Nephron progenitor cell (in vitro differentiated cells): ENCODE results near the gene GCNT2.
A peak's percentile ranks its signal among the peaks of the same experiment; 100 is the strongest.

Experiments used
- DNase-seq: peaks from one replicate; pipeline ENCODE4 v3.0.0; 2021
- H3K27ac Mint-ChIP-seq: 2 replicates; pipeline ENCODE4 v1.8.0; 2021; ENCODE audit warnings: mild to moderate bottlenecking, moderate library complexity, mixed read lengths
- H3K27me3 Mint-ChIP-seq: 2 replicates; pipeline ENCODE4 v1.8.0; 2021; ENCODE audit warnings: mild to moderate bottlenecking, low read depth, mixed read lengths; ENCODE audit not compliant: poor library complexity
- H3K36me3 Mint-ChIP-seq: 2 replicates; pipeline ENCODE4 v1.8.0; 2021; ENCODE audit warnings: low read depth, mixed read lengths
- H3K4me1 Mint-ChIP-seq: 2 replicates; pipeline ENCODE4 v1.8.0; 2021; ENCODE audit warnings: mixed read lengths
- H3K4me3 Mint-ChIP-seq: 2 replicates; pipeline ENCODE4 v1.8.0; 2021; ENCODE audit warnings: mild to moderate bottlenecking, moderate library complexity, mixed read lengths
- H3K9me3 Mint-ChIP-seq: 2 replicates; pipeline ENCODE4 v1.8.0; 2021; ENCODE audit warnings: mild to moderate bottlenecking, moderate library complexity, mixed read lengths
- CTCF ChIP-seq: fragments of 200-600 bp; sonication (generic); IDR thresholded peaks from 2 replicates; pipeline ENCODE4 v1.5.0; 2021; ENCODE audit warnings: antibody characterized with exemption

GCNT2 gene

GRCh38 chr6:10641528-10641927, 120.4 kb downstream of the GCNT2 start:
- Mint-ChIP-seq H3K4me3 (no peak overlapping the region), H3K27ac (no peak overlapping the region), H3K27me3 (peaks cover 8% of the 10 kb centered on the region), H3K36me3 (no peaks in the 10 kb centered on the region), H3K9me3 (peaks cover 19% of the 10 kb centered on the region), H3K4me1 (peaks cover 7% of the 10 kb centered on the region)
- TF ChIP-seq CTCF: no peak
- no peak for DNase-seq

GRCh38 chr6:10643201-10643651, 122.1 kb downstream of the GCNT2 start:
- Mint-ChIP-seq H3K36me3 (peaks cover 5% of the 10 kb centered on the region), H3K9me3 (peaks cover 13% of the 10 kb centered on the region), H3K27me3 (peaks cover 15% of the 10 kb centered on the region), H3K27ac (no peak overlapping the region), H3K4me1 (peaks cover 7% of the 10 kb centered on the region), H3K4me3 (no peak overlapping the region)
- DNase-seq: no peak
- TF ChIP-seq CTCF: no peak

- peaks cover 15% of the 10 kb centered on the region for H3K27me3 Mint-ChIP-seq
- peaks cover 7% of the 10 kb centered on the region for H3K4me1 Mint-ChIP-seq
- no peak for TF ChIP-seq CTCF
- H3K27ac Mint-ChIP-seq: no peak overlapping the region
- no peak for DNase-seq
- H3K36me3 Mint-ChIP-seq: peaks cover 5% of the 10 kb centered on the region
- peaks cover 7% of the 10 kb centered on the region for H3K9me3 Mint-ChIP-seq
- H3K4me3 Mint-ChIP-seq: no peak overlapping the region
Observed at GRCh38 chr6:10644225-10644624, 123.1 kb downstream of the GCNT2 start.

GRCh38 chr6:10655508-10656055, 134.4 kb downstream of the GCNT2 start:
- H3K27ac Mint-ChIP-seq: no peak overlapping the region
- H3K27me3 Mint-ChIP-seq: peaks cover 38% of the 10 kb centered on the region
- DNase-seq: no peak
- H3K36me3 Mint-ChIP-seq: no peaks in the 10 kb centered on the region
- no peak for TF ChIP-seq CTCF
- H3K9me3 Mint-ChIP-seq: peaks cover 2% of the 10 kb centered on the region
- no peak overlapping the region for H3K4me3 Mint-ChIP-seq
- no peaks in the 10 kb centered on the region for H3K4me1 Mint-ChIP-seq

- Mint-ChIP-seq H3K27me3 (peaks cover 21% of the 10 kb centered on the region), H3K36me3 (peaks cover 7% of the 10 kb centered on the region), H3K4me1 (no peaks in the 10 kb centered on the region), H3K27ac (no peak overlapping the region), H3K4me3 (peak overlapping the region; percentile 72), H3K9me3 (peaks cover 11% of the 10 kb centered on the region)
- no peak for TF ChIP-seq CTCF
- DNase-seq: peak; percentile 4
Observed at GRCh38 chr6:10658910-10659698, 138.0 kb downstream of the GCNT2 start.
